K562 treated with DMSO at 1 percent for 24 hours (cell line): ENCODE measurements around the gene OR1L1. TPM values are rescaled to one million over a fixed set of nuclear protein-coding genes. Genes with fewer than 3 reads are reported as not detected.

ENCODE experiments used
- total RNA-seq: library from RNA; unstranded; fragments of 300-600 nt; gene quantifications from 2 replicates; pipeline ENCODE4 v1.2.3, GENCODE V29; 2022; ENCODE audit warnings: low read depth; ENCODE audit not compliant: insufficient read depth

OR1L1 gene
- total RNA-seq, result not detected in 2 replicates

DNA sequence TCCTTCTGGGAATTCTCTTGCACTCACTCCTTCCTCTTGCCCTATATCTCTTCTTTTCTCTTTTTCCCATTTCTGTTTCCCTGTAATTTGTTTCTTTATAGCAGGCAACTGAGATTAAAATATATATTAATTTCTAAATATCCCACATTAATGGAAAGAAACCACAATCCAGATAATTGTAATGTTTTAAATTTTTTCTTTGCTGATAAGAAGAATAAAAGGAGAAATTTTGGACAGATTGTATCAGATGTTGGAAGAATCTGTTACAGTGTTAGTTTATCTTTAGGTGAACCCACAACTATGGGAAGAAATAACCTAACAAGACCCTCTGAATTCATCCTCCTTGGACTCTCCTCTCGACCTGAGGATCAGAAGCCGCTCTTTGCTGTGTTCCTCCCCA is at the start of gene OR1L1:
Gene OR1L1, plus strand, starts transcription at position 301 of the 400 bp plus-strand sequence. Its CDS starts 0 bp downstream, at position 301.

GRCh38 chr9:122614362-122614761 is 47.2 kb upstream of the OR1L1 start, which contains the start of gene OR1Q1:
OR1Q1 (plus strand) TSS chr9:122614738; CDS start chr9:122614738, 0 bp downstream.

GRCh38 chr9:122657527-122657926 is 4.0 kb upstream of the OR1L1 start, which contains the start of gene OR1B1:
OR1B1 (minus strand) TSS chr9:122657627.

Other genes with a start within 250 kb of the OR1L1 start
- gene OR1J1, start 183.8 kb upstream of the OR1L1 start, total RNA-seq, result 0.88 TPM in 1 of 2 replicates, not detected in the other
- not detected in 2 replicates for gene OR1J2, start 150.9 kb upstream of the OR1L1 start, total RNA-seq
- not detected in 2 replicates for gene OR1J4, start 142.6 kb upstream of the OR1L1 start, total RNA-seq
- not detected in 2 replicates for gene OR1N1, start 134.4 kb upstream of the OR1L1 start, total RNA-seq
- gene OR1N2, start 108.6 kb upstream of the OR1L1 start, total RNA-seq, result not detected in 2 replicates
- not detected in 2 replicates for gene OR1L8, start 78.3 kb upstream of the OR1L1 start, total RNA-seq
- not detected in 2 replicates for gene OR1Q1, start 47.0 kb upstream of the OR1L1 start, total RNA-seq
- not detected in 2 replicates for gene OR1B1, start 4.1 kb upstream of the OR1L1 start, total RNA-seq
- gene OR1L3, start 13.4 kb downstream of the OR1L1 start, total RNA-seq, result not detected in 2 replicates
- gene OR1L4, start 62.3 kb downstream of the OR1L1 start, total RNA-seq, result not detected in 2 replicates
- gene OR1L6, start 80.6 kb downstream of the OR1L1 start, total RNA-seq, result not detected in 2 replicates
- gene OR5C1, start 127.2 kb downstream of the OR1L1 start, total RNA-seq, result not detected in 2 replicates
- not detected in 2 replicates for gene OR1K1, start 138.4 kb downstream of the OR1L1 start, total RNA-seq
- 13.5 and 14.3 TPM in 2 replicates for gene PDCL, start 166.9 kb downstream of the OR1L1 start, total RNA-seq
- 13.9 and 14.4 TPM in 2 replicates for gene RC3H2, start 243.6 kb downstream of the OR1L1 start, total RNA-seq